Transverse colon (tissue), 4 donors: ENCODE measurements around the gene IFT80. TPM values are rescaled to one million over a fixed set of nuclear protein-coding genes. Genes with fewer than 3 reads are reported as not detected.

ENCODE experiments used
- DNase-seq: peaks from one replicate; pipeline ENCODE4 v3.0.0-alpha.2; 2019
- H3K27ac ChIP-seq, 4 donors: fragments of 200-600 bp; sonication (generic); 2 replicates each; pipeline ENCODE4 v1.5.1; 2016 to 2018; ENCODE audit warnings: inconsistent platforms in 4 of 4
- H3K27me3 ChIP-seq: fragments of 200-600 bp; sonication (generic); 2 replicates; pipeline ENCODE4 v1.5.1; 2017; ENCODE audit warnings: inconsistent platforms
- H3K36me3 ChIP-seq, 4 donors: fragments of 200-600 bp; sonication (generic); 2 replicates each; pipeline ENCODE4 v1.5.1; 2017 to 2019; ENCODE audit warnings: inconsistent platforms in 4 of 4
- H3K4me1 ChIP-seq, 4 donors: fragments of 200-600 bp; sonication (generic); 2 replicates each; pipeline ENCODE4 v1.5.1; 2017 to 2020; ENCODE audit warnings: inconsistent platforms in 4 of 4
- H3K4me3 ChIP-seq, 4 donors: fragments of 200-600 bp; sonication (generic); 1 replicate in 1 of 4; 2 replicates in 3 of 4; pipeline versions ENCODE4 v1.5.1 to v1.6.1; 2017 to 2019; ENCODE audit warnings: inconsistent platforms in 4 of 4
- H3K9me3 ChIP-seq, 2 donors: fragments of 200-600 bp; sonication (generic); 2 replicates each; pipeline ENCODE4 v1.5.1; 2017 to 2019; ENCODE audit warnings: inconsistent platforms in 2 of 2
- CTCF ChIP-seq, 5 experiments: fragments of 200-600 bp in 3 of 5; fragments of 450-650 bp in 2 of 5; sonication (generic) in 3 of 5; IDR thresholded peaks; 1 replicate in 2 of 5; 2 replicates in 3 of 5; pipeline ENCODE4 v1.5.1; 2016 to 2017; ENCODE audit warnings: antibody characterized with exemption in 5 of 5, inconsistent platforms in 3 of 5, mild to moderate bottlenecking in 2 of 5, moderate library complexity in 1 of 5
- EP300 ChIP-seq: sonication (generic); formaldehyde crosslinking; IDR thresholded peaks from one replicate; pipeline ENCODE4 v1.6.1; 2017; ENCODE audit warnings: antibody characterized with exemption, low read depth
- POLR2A ChIP-seq: fragments of 450-650 bp; IDR thresholded peaks from one replicate; pipeline ENCODE4 v1.6.1; 2016; ENCODE audit warnings: antibody characterized with exemption, mild to moderate bottlenecking, moderate library complexity
- POLR2AphosphoS5 ChIP-seq, 3 donors: sonication (generic); formaldehyde crosslinking; IDR thresholded peaks; one replicate each; pipeline ENCODE4 v1.6.1; 2016; ENCODE audit warnings: antibody characterized with exemption in 3 of 3
- WGBS, 2 donors: methylation state at CpG; one replicate each; pipeline ENCODE4 v1.1.5; 2018; ENCODE audit warnings: low coverage in 1 of 2; 5-methylcytosine and 5-hydroxymethylcytosine counted together
- in situ Hi-C, 4 donors: fragments of 200-750 bp; cut with MboI; loops; one replicate each; pipeline versions ENCODE4 v1.15.0 to v1.15.1; 2017; ENCODE audit warnings: low sequenced_read_pairs in 3 of 4, low pct_ligation_motif_present in 1 of 4, low pct_unique_long_range_greater_than_20kb in 1 of 4
- intact Hi-C: fragments of 100-400 bp; cut with DNase I; formaldehyde crosslinking; loops from one replicate; pipeline ENCODE4 v1.15.1; 2023; ENCODE audit warnings: low total_unique reads
- total RNA-seq, 4 donors: library from RNA; depleted of rRNA; stranded (reverse); fragments of >200 nt; gene quantifications; one replicate each; pipeline ENCODE4 v1.1.0, GENCODE V29; 2016

IFT80 gene
- total RNA-seq, 4 donors from 2014 or later: 0.37 to 78.8 (median 19.7) TPM

GRCh38 chr3:160355826-160356225 is 43.2 kb downstream of the IFT80 start:
- Histone ChIP-seq H3K9me3 (no peaks in the 10 kb centered on the region), H3K27ac (no peak overlapping the region), H3K36me3 (no peaks in the 10 kb centered on the region), H3K4me1 (no peaks in the 10 kb centered on the region), H3K27me3 (no peaks in the 10 kb centered on the region), H3K4me3 (no peak overlapping the region)
- WGBS, 2 donors: 83 to 87% methylated on average over 3 to 4 of the region's 4 CpGs
- intact Hi-C loops (no loop called here), in situ Hi-C loops (no loop called here)
- no peak for TF ChIP-seq EP300
- no peak for DNase-seq

- TF ChIP-seq EP300 (no peak), POLR2A (no peak), POLR2AphosphoS5 (IDR thresholded peaks at IDR 0.05) (no peak), CTCF (IDR thresholded peaks at IDR 0.05) (no peak)
- Histone ChIP-seq H3K27me3 (no peaks in the 10 kb centered on the region), H3K9me3 (no peaks in the 10 kb centered on the region), H3K36me3 (no peaks in the 10 kb centered on the region), H3K27ac (no peak overlapping the region), H3K4me1 (no peaks in the 10 kb centered on the region), H3K4me3 (no peak overlapping the region)
- intact Hi-C loops: loop anchor here (10.0 kb wide), 1 partner anchor 322 kb away; no protein-coding TSS in a partner anchor
- in situ Hi-C loops: loop anchor here in 3 of 4 donors (10.0 to 25.0 kb wide), 4 partner anchors 182 to 312 kb away; no protein-coding TSS in a partner anchor
- WGBS, 2 donors: 43 to 70% methylated on average over 2 of the region's 2 CpGs
- no peak for DNase-seq
Measured at GRCh38 chr3:160346511-160346910, 52.5 kb downstream of the IFT80 start.

GRCh38 chr3:160343132-160343531 is 55.9 kb downstream of the IFT80 start:
- no peak for DNase-seq
- H3K36me3 ChIP-seq: no peaks in the 10 kb centered on the region
- no peak overlapping the region for H3K27ac ChIP-seq
- no peaks in the 10 kb centered on the region for H3K27me3 ChIP-seq
- 11 to 29% methylated on average over 1 of the region's 1 CpG for WGBS, 2 donors
- intact Hi-C loops (loop anchor here (10.0 kb wide), 1 partner anchor 318 kb away; no protein-coding TSS in a partner anchor), in situ Hi-C loops (loop anchor here in 3 of 4 donors (10.0 to 25.0 kb wide), 4 partner anchors 178 to 308 kb away; no protein-coding TSS in a partner anchor)
- H3K4me1 ChIP-seq: no peaks in the 10 kb centered on the region
- H3K4me3 ChIP-seq: no peak overlapping the region
- peak; percentile 28 to 48 (median 41) for TF ChIP-seq CTCF (IDR thresholded peaks at IDR 0.05)
- TF ChIP-seq POLR2AphosphoS5 (IDR thresholded peaks at IDR 0.05): no peak
- TF ChIP-seq POLR2A: no peak
- H3K9me3 ChIP-seq: peaks cover 0 to 2% of the 10 kb centered on the region in 2 donors

DNA sequence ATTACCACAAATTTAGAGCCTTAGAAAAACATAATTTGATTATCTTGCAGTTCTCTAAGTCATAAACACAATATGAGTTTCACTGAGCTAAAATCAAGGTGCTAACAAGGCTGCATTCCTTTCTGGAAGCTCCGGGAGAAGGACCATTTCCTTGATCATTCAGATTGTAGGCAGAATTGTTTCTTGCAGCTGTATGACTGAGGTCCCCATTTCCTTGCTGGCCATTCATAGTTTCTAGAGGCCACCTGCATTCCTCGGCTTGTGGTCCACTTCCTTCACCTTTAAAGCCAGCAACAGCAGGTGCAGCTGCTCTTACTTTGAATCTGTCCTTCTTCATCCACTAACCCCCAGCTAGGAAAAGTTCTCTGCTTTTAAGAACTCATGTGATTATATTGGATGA is 58.7 kb downstream of the IFT80 start:
- Histone ChIP-seq H3K27me3 (no peaks in the 10 kb centered on the region), H3K9me3 (peaks cover 0 to 7% of the 10 kb centered on the region in 2 donors), H3K27ac (no peak overlapping the region), H3K36me3 (no peaks in the 10 kb centered on the region), H3K4me1 (no peaks in the 10 kb centered on the region), H3K4me3 (no peak overlapping the region)
- intact Hi-C loops (loop anchor here (10.0 kb wide), 1 partner anchor 316 kb away; no protein-coding TSS in a partner anchor), in situ Hi-C loops (loop anchor here in 3 of 4 donors (10.0 to 25.0 kb wide), 4 partner anchors 176 to 306 kb away; no protein-coding TSS in a partner anchor)
- DNase-seq: no peak
- 88 to 93% methylated on average over 2 of the region's 2 CpGs for WGBS, 2 donors
- no peak for TF ChIP-seq EP300
- TF ChIP-seq POLR2A: no peak
- no peak for TF ChIP-seq POLR2AphosphoS5 (IDR thresholded peaks at IDR 0.05)
- TF ChIP-seq CTCF (IDR thresholded peaks at IDR 0.05): no peak
